NCI-H2196 treated with DMSO at 0.1 percent for 48 hours (cell line): ENCODE results near the gene MDC1.
A peak's percentile ranks its signal among the peaks of the same experiment; 100 is the strongest.
"Not testable (repeated sequence)": the region's sequence is repeated elsewhere in the genome, so short reads cannot be mapped to it uniquely, and the experiment has no call there.

Source experiments
- DNase-seq: peaks from one replicate; lab custom pipeline; 2025; ENCODE audit not compliant: unreplicated experiment; lab: John Stamatoyannopoulos, UW

Gene MDC1

GRCh38 chr6:30724906-30725667 lies 8.0 kb upstream of the MDC1 start:
- no peak for DNase-seq

GRCh38 chr6:30723843-30724741 lies 7.0 kb upstream of the MDC1 start:
- DNase-seq, result not testable (repeated sequence)

- DNase-seq, result not testable (repeated sequence)
Observed at GRCh38 chr6:30723159-30723842, 6.2 kb upstream of the MDC1 start.

GRCh38 chr6:30722280-30723112 lies 5.4 kb upstream of the MDC1 start:
- DNase-seq, result peak; percentile 58

GRCh38 chr6:30722025-30722279 lies 4.9 kb upstream of the MDC1 start:
- not testable (repeated sequence) for DNase-seq

GRCh38 chr6:30721198-30722024 lies 4.3 kb upstream of the MDC1 start:
- peak; percentile 82 for DNase-seq

GRCh38 chr6:30720738-30721197 lies 3.7 kb upstream of the MDC1 start:
- DNase-seq, result no peak

- peak; percentile 98 for DNase-seq
Observed at GRCh38 chr6:30719791-30720737, 3.0 kb upstream of the MDC1 start, which contains the start of gene TUBB. Gene TUBB, plus strand, starts transcription at chr6:30720352. Its CDS starts 155 bp downstream, at chr6:30720507.

GRCh38 chr6:30719356-30719755 lies 2.3 kb upstream of the MDC1 start:
- DNase-seq, result no peak

GRCh38 chr6:30717845-30718720 lies 1.0 kb upstream of the MDC1 start:
- not testable (repeated sequence) for DNase-seq

GRCh38 chr6:30716879-30717128 lies 277 bp downstream of the MDC1 start:
- DNase-seq, result no peak

- no peak for DNase-seq
Observed at GRCh38 chr6:30714263-30714662, 2.8 kb downstream of the MDC1 start.

- DNase-seq, result no peak
Observed at GRCh38 chr6:30712441-30712945, 4.6 kb downstream of the MDC1 start.

- no peak for DNase-seq
Observed at GRCh38 chr6:30711758-30712380, 5.2 kb downstream of the MDC1 start.

GRCh38 chr6:30709101-30709868 lies 7.8 kb downstream of the MDC1 start:
- no peak for DNase-seq

GRCh38 chr6:30707281-30707850 lies 9.7 kb downstream of the MDC1 start:
- DNase-seq, result peak; percentile 78
